Gastroesophageal sphincter (tissue), 4 donors: ENCODE results near the gene TMBIM1. TPM values are rescaled to one million over a fixed set of nuclear protein-coding genes. Genes with fewer than 3 reads are reported as not detected.

Experiments used
- ATAC-seq: fragments of 150-250 bp; one replicate; pipeline ENCODE4 v1.9.1; 2016; ENCODE audit warnings: mild to moderate bottlenecking, moderate library complexity
- H3K27ac ChIP-seq, 4 donors: fragments of 200-600 bp; sonication (generic) in 3 of 4; 1 replicate in 3 of 4; 2 replicates in 1 of 4; pipeline ENCODE4 v1.5.1; 2016 to 2019
- H3K27me3 ChIP-seq: fragments of 200-600 bp; sonication (generic); one replicate; pipeline ENCODE4 v1.5.1; 2019
- H3K36me3 ChIP-seq, 2 donors: fragments of 200-600 bp; sonication (generic); one replicate each; pipeline ENCODE4 v1.5.1; 2019; ENCODE audit warnings: control low read depth in 1 of 2
- H3K4me1 ChIP-seq, 3 donors: fragments of 200-600 bp; sonication (generic); 1 replicate in 2 of 3; 2 replicates in 1 of 3; pipeline ENCODE4 v1.5.1; 2016 to 2019; ENCODE audit warnings: control low read depth in 2 of 3
- H3K4me3 ChIP-seq, 2 donors: fragments of 200-600 bp; sonication (generic); one replicate each; pipeline ENCODE4 v1.5.1; 2019; ENCODE audit warnings: mild to moderate bottlenecking in 1 of 2, moderate library complexity in 1 of 2
- H3K9me3 ChIP-seq, 3 donors: fragments of 200-600 bp; sonication (generic); one replicate each; pipeline ENCODE4 v1.5.1; 2017 to 2019; ENCODE audit warnings: control low read depth in 2 of 3
- EP300 ChIP-seq: sonication (generic); formaldehyde crosslinking; IDR thresholded peaks from one replicate; pipeline ENCODE4 v1.6.1; 2017; ENCODE audit warnings: antibody characterized with exemption, mild to moderate bottlenecking
- POLR2A ChIP-seq, 2 donors: fragments of 450-650 bp; IDR thresholded peaks; one replicate each; pipeline ENCODE4 v1.6.1; 2017; ENCODE audit warnings: antibody characterized with exemption in 2 of 2, mild to moderate bottlenecking in 2 of 2, moderate library complexity in 1 of 2
- POLR2AphosphoS5 ChIP-seq: sonication (generic); formaldehyde crosslinking; IDR thresholded peaks from one replicate; pipeline ENCODE4 v1.6.1; 2017; ENCODE audit warnings: antibody characterized with exemption
- WGBS, 2 donors: methylation state at CpG; one replicate each; pipeline ENCODE4 v1.1.5; 2018; ENCODE audit warnings: low coverage in 1 of 2; 5-methylcytosine and 5-hydroxymethylcytosine counted together
- total RNA-seq, 4 donors: library from RNA; depleted of rRNA; stranded (reverse); fragments of >200 nt; gene quantifications; one replicate each; pipeline ENCODE4 v1.1.0, GENCODE V29; 2016
- TF ChIP-seq, protein P1 (sequence below), 4 experiments: fragments of 200-600 bp in 2 of 4; fragments of 450-650 bp in 2 of 4; sonication (generic) in 1 of 4; IDR thresholded peaks; one replicate each; pipeline ENCODE4 v1.5.1; 2017 to 2019; ENCODE audit warnings: antibody characterized with exemption in 4 of 4, mild to moderate bottlenecking in 2 of 4, moderate library complexity in 2 of 4

TMBIM1 gene
- total RNA-seq, 4 donors from 2014 or later = 152 to 245 (median 191) TPM

DNA sequence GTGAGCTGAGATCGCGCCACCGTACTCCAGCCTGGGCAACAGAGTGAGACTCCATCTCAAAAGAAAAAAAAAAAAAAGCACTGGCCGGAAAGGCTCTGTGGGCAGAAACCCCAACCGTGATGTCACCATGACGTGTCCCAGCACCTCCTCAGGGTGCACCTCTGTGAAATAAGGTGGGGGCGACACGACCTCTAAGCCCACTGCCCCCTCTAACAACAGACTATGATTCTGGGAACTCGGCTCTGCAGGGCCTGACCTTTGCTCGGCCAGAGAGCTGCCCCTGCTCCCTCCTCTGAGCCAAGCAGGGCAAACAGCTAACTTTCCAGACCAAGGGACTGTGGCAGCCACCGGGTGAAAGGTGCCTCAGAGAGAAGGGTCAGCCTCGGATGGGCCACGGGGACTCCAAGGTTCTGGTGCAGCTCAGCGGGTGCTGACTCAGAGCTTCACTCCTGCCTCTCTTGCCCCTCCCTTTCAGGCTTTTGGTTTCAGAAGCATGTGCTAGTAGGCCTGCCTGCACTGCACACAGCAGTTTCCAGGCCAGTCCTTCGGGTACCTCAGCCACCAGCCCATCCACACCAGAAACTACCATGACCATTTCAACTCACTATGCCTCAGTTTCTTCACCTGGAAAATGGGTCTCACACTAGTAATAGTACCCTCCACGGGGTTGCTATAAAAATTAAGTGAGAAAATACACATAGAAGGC lies 8.0 kb downstream of the TMBIM1 start:
- 42% methylated on average over 13 of the region's 16 CpGs; no CpG with 5 or more reads in 1 of the 2 donors for WGBS, 2 donors
- Histone ChIP-seq H3K27ac (peak overlapping the region; percentile 88 to 99 (median 95)), H3K4me1 (peaks cover 24 to 94% (median 71%) of the 10 kb centered on the region in 3 donors), H3K4me3 (peak overlapping the region in 1 of 2 donors; percentile 28), H3K36me3 (peaks cover 0 to 30% of the 10 kb centered on the region in 2 donors), H3K27me3 (no peaks in the 10 kb centered on the region), H3K9me3 (no peaks in the 10 kb centered on the region)
- peak; percentile 65 for TF ChIP-seq POLR2AphosphoS5
- no peak for TF ChIP-seq POLR2A (IDR thresholded peaks at IDR 0.05)
- no peak for TF ChIP-seq EP300
- ATAC-seq = peak; percentile 18

DNA sequence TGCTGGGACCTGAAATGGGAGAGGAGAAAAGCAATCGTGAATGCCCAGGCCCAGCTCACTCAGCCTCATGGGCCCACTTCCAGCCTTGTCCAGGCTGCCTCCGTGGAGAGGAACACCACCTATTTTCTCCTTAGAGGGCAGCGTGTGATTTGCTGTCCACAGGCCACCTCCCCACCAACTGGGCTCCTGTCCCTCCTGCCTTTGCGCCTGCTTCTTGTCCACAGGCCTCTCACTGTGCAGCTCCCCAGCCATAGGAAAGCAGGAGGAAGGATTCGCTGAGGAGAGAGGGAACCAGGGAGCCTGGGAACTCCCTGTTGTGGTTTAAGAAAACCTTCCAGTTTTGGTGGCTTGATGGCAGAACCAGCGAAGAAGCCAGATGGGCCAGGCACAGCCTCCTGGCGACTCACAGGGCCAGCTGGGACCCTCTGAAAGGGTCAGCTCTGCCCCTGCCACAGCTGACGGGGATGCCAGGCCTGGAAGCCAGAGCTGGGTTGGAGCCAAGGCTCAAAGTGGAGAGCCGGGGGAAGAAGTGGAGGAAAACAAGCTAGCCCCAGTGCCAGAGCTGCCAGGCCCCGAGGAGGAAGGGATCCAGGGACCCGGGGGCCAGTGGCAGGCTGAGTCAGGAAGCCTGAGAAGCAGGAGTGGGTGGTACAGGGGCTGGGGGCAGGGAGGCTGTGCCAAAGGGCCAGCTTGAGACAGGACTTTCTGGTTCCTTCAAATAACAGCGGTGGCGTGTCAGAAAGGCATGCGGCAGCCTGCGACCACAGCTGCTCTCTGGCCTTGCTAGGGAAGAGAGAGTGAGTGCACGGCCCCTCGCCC lies 9.9 kb downstream of the TMBIM1 start:
- peak overlapping the region in 1 of 2 donors; percentile 2 for H3K4me3 ChIP-seq

DNA sequence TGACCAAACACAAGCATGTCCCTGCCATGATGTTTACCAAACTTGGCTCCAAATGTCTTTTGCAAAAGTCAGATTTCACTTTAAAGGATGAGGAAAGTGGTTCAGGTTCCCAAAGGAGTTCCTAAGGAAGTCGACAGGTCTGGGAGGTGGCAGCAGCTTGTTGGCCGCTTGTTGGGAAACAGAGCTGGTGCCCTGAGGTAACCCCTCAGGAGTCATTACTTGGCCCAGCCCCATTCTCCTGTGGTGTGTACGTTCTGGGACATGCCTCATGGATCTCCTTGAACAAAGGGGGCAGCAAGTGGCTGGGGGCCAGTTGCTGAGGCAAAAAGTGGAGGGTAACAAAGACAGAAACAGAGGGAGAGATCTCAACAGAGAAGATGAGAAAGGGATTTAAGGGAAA lies 10.9 kb downstream of the TMBIM1 start:
- H3K36me3 ChIP-seq = peaks cover 0 to 58% of the 10 kb centered on the region in 2 donors
- ATAC-seq = no peak
- no peaks in the 10 kb centered on the region for H3K9me3 ChIP-seq
- H3K27ac ChIP-seq = peak overlapping the region; percentile 86 to 97 (median 90)
- WGBS, 2 donors = 60 to 83% methylated on average over 1 to 2 of the region's 3 CpGs
- no peaks in the 10 kb centered on the region for H3K27me3 ChIP-seq
- no peak overlapping the region for H3K4me3 ChIP-seq
- TF ChIP-seq POLR2A (IDR thresholded peaks at IDR 0.05) = no peak
- no peak for TF ChIP-seq EP300
- TF ChIP-seq, protein P1, sequence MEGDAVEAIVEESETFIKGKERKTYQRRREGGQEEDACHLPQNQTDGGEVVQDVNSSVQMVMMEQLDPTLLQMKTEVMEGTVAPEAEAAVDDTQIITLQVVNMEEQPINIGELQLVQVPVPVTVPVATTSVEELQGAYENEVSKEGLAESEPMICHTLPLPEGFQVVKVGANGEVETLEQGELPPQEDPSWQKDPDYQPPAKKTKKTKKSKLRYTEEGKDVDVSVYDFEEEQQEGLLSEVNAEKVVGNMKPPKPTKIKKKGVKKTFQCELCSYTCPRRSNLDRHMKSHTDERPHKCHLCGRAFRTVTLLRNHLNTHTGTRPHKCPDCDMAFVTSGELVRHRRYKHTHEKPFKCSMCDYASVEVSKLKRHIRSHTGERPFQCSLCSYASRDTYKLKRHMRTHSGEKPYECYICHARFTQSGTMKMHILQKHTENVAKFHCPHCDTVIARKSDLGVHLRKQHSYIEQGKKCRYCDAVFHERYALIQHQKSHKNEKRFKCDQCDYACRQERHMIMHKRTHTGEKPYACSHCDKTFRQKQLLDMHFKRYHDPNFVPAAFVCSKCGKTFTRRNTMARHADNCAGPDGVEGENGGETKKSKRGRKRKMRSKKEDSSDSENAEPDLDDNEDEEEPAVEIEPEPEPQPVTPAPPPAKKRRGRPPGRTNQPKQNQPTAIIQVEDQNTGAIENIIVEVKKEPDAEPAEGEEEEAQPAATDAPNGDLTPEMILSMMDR (IDR thresholded peaks at IDR 0.05) = no peak
- peak; percentile 64 for TF ChIP-seq POLR2AphosphoS5
- H3K4me1 ChIP-seq = peaks cover 19 to 81% (median 54%) of the 10 kb centered on the region in 3 donors

More for the DNA sequence above, 9.9 kb downstream of the TMBIM1 start:
- peaks cover 19 to 90% (median 55%) of the 10 kb centered on the region in 3 donors for H3K4me1 ChIP-seq
- H3K36me3 ChIP-seq = peaks cover 0 to 48% of the 10 kb centered on the region in 2 donors
- WGBS, 2 donors = 5 to 70% methylated on average over 3 to 6 of the region's 17 CpGs
- peak overlapping the region; percentile 86 to 97 (median 90) for H3K27ac ChIP-seq
- H3K27me3 ChIP-seq = no peaks in the 10 kb centered on the region
- TF ChIP-seq POLR2AphosphoS5 = peak; percentile 57
- peak in 1 of 2 donors; percentile 16 for TF ChIP-seq POLR2A (IDR thresholded peaks at IDR 0.05)
- TF ChIP-seq EP300 = no peak
- TF ChIP-seq, protein P1 (IDR thresholded peaks at IDR 0.05) = no peak
- H3K9me3 ChIP-seq = no peaks in the 10 kb centered on the region
- no peak for ATAC-seq

DNA sequence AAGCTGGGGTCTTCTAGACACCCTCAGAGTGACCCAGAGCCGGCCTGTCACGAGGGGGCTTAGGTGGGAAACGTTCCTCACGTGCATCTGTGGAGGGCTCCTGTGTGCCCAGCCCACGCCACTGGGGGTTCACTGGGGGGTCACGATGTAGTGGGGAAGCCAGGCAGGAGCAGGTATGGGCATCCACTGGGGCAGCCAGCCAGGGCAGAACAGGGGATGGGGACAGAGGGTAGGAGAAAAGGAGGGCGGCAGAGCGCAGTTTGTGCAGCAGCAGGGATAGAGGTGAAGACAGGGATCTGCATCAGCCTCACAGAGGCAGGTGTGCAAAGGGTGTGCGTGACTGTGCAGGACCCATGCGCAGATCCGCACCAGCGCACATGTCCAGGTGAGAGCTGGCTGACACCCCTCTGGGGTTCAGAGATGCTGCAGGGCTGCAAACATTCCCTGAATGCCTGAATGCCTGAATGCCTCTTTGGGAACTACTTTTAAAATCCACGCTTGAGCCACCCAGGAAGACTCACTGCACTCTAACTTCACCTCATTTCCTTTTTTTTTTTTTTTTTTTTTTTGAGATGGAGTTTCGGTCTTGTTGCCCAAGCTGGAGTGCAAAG lies 11.9 kb downstream of the TMBIM1 start:
- Histone ChIP-seq H3K4me3 (no peak overlapping the region), H3K27ac (peak overlapping the region in 2 of 4 donors; percentile 2 to 97), H3K36me3 (peaks cover 0 to 69% of the 10 kb centered on the region in 2 donors), H3K27me3 (no peaks in the 10 kb centered on the region), H3K9me3 (no peaks in the 10 kb centered on the region), H3K4me1 (peaks cover 19 to 78% (median 43%) of the 10 kb centered on the region in 3 donors)
- no peak for ATAC-seq
- WGBS, 2 donors = 94% methylated on average over 6 to 7 of the region's 14 CpGs
- TF ChIP-seq, protein P1 (IDR thresholded peaks at IDR 0.05) = no peak
- TF ChIP-seq POLR2AphosphoS5 = no peak
- no peak for TF ChIP-seq POLR2A (IDR thresholded peaks at IDR 0.05)
